Activated CD8-positive, alpha-beta T cell treated with anti-CD3 and anti-CD28 coated beads for 36 hours (primary cell): ENCODE measurements around the gene KLHDC3. TPM values are rescaled to one million over a fixed set of nuclear protein-coding genes. Genes with fewer than 3 reads are reported as not detected.

ENCODE experiments used
- ATAC-seq: fragments of 200-7000 bp; cut with Tn5 transposase; one replicate; pipeline ENCODE4 v1.10.0; 2021; ENCODE audit warnings: mild to moderate bottlenecking, moderate library complexity
- CTCF ChIA-PET: fragments of 350-600 bp; sonication (Branson Sonifier 250); formaldehyde crosslinking; loops from one replicate; lab custom pipeline; 2021; ENCODE audit warnings: antibody characterized with exemption; lab: Charles Lee
- POLR2A ChIA-PET: fragments of 350-600 bp; sonication (Branson Sonifier 250); formaldehyde crosslinking; loops from one replicate; lab custom pipeline; 2021; ENCODE audit warnings: antibody characterized with exemption; lab: Charles Lee
- DNase-seq: peaks from one replicate; pipeline ENCODE4 v3.0.0-alpha.2; 2020
- H3K27ac Mint-ChIP-seq: one replicate; pipeline ENCODE4 v1.8.0; 2021; ENCODE audit warnings: mild to moderate bottlenecking, mixed read lengths
- H3K27me3 Mint-ChIP-seq: one replicate; pipeline ENCODE4 v1.8.0; 2021; ENCODE audit warnings: mixed read lengths
- H3K36me3 Mint-ChIP-seq: one replicate; pipeline ENCODE4 v1.8.0; 2021; ENCODE audit warnings: low read depth, mixed read lengths
- H3K4me1 Mint-ChIP-seq: one replicate; pipeline ENCODE4 v1.8.0; 2021; ENCODE audit warnings: low read depth, mixed read lengths
- H3K4me3 Mint-ChIP-seq: one replicate; pipeline ENCODE4 v1.8.0; 2021; ENCODE audit warnings: mild to moderate bottlenecking, moderate library complexity, mixed read lengths
- H3K9me3 Mint-ChIP-seq: one replicate; pipeline ENCODE4 v1.8.0; 2021; ENCODE audit warnings: mixed read lengths
- CTCF ChIP-seq: fragments of 200-600 bp; IDR thresholded peaks from one replicate; pipeline ENCODE4 v1.8.0; 2022; ENCODE audit warnings: antibody characterized with exemption, mild to moderate bottlenecking
- intact Hi-C: fragments of 100-400 bp; cut with micrococcal nuclease; formaldehyde crosslinking; loops from one replicate; pipeline ENCODE4 v1.10.0; 2022
- total RNA-seq, 2 experiments: library from RNA; stranded (reverse); gene quantifications; one replicate each; pipeline ENCODE4 v1.2.3, GENCODE V29; 2021

KLHDC3 gene
- total RNA-seq, 2 experiments from 2014 or later: 58.6 to 64.0 TPM

DNA sequence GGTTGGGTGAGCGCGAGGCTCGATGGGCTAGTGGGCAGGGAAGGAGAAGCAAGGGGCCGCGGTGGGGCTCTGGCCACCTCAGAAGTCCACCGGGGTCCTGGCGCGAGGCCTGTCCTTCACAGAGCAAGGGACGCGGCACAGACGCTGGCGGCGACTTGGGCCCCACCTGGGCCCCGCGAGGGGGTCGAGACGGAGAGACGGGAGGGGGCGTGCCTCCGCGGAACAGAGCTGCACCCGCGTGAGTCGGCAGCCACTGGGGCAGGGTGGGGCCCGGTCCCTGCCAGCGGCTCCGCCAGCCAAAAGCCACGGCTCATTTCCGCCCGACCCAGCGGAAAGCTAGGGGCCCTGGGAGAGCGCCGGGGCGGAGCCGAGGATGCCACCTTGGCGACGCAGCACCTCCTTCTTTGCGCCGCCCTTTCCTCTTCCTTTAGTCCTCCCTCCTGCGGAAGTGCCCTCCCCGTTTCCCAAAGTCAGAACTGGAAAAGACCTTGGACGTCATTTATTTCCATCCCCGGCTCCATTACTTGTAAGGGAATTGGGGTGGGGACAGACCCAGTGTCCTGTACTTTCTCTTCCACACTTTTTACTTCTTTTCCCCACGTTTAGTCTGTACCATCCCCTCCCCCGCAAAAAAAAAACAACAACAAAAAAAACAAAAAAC lies 39.6 kb downstream of the KLHDC3 start, which contains the start of gene CUL7:
Gene CUL7 (minus strand): TSS at position 307 of the 661 bp plus-strand sequence. CDS start 1,063 bp downstream, outside the sequence.
- ATAC-seq: peak; percentile 99
- DNase-seq: peak; percentile 94
- H3K27ac Mint-ChIP-seq: peak within 1 kb of the TSS; percentile 96
- no peaks in the 10 kb centered on the region for H3K9me3 Mint-ChIP-seq
- POLR2A ChIA-PET: interaction anchor here (0.6 to 1.7 kb wide), 11 partner anchors 13 to 133 kb away, joined by 3 to 7 read pairs (median 3); partner anchors contain the start of genes CNPY3, PEX6 and RRP36
- intact Hi-C loops: loop anchor here (10.0 kb wide), 1 partner anchor 149 kb away; no protein-coding TSS in a partner anchor
- H3K27me3 Mint-ChIP-seq: no peaks in the 10 kb centered on the region
- no peak for TF ChIP-seq CTCF
- H3K4me3 Mint-ChIP-seq: peak within 1 kb of the TSS; percentile 93
- peaks cover 44% of the 10 kb centered on the region for H3K4me1 Mint-ChIP-seq
- peaks cover 45% of the 10 kb centered on the region for H3K36me3 Mint-ChIP-seq
- CTCF ChIA-PET: interaction anchor here (1.0 to 3.1 kb wide), 5 partner anchors 12 to 90 kb away, joined by 3 to 21 read pairs (median 6); partner anchors contain the start of gene RRP36

GRCh38 chr6:43054206-43054943 lies 40.3 kb downstream of the KLHDC3 start:
- H3K27me3 Mint-ChIP-seq: no peaks in the 10 kb centered on the region
- POLR2A ChIA-PET: interaction anchor here (0.7 to 1.7 kb wide), 14 partner anchors 14 to 308 kb away, joined by 3 to 7 read pairs (median 3); partner anchors contain the start of genes CNPY3, PEX6, RRP36 and TBCC
- intact Hi-C loops: loop anchor here (10.0 kb wide), 1 partner anchor 150 kb away; no protein-coding TSS in a partner anchor
- peak overlapping the region; percentile 96 for H3K27ac Mint-ChIP-seq
- H3K36me3 Mint-ChIP-seq: peaks cover 46% of the 10 kb centered on the region
- H3K4me3 Mint-ChIP-seq: peak overlapping the region; percentile 93
- CTCF ChIA-PET: interaction anchor here (1.0 to 3.1 kb wide), 4 partner anchors 11 to 89 kb away, joined by 3 to 21 read pairs (median 6); partner anchors contain the start of gene RRP36
- DNase-seq (no peak), ATAC-seq (no peak)
- no peak for TF ChIP-seq CTCF
- no peaks in the 10 kb centered on the region for H3K9me3 Mint-ChIP-seq
- H3K4me1 Mint-ChIP-seq: peaks cover 45% of the 10 kb centered on the region

- CTCF ChIA-PET: interaction anchor here (2.7 to 3.1 kb wide), 2 partner anchors 35 to 88 kb away, joined by 6 to 21 read pairs; partner anchors contain the start of gene RRP36
- H3K27me3 Mint-ChIP-seq: no peaks in the 10 kb centered on the region
- TF ChIP-seq CTCF: no peak
- no peaks in the 10 kb centered on the region for H3K9me3 Mint-ChIP-seq
- POLR2A ChIA-PET: interaction anchor here (1.2 to 1.4 kb wide), 2 partner anchors 42 to 43 kb away, joined by 3 read pairs; partner anchors contain the start of gene KLHDC3
- ATAC-seq (no peak), DNase-seq (no peak)
- peaks cover 53% of the 10 kb centered on the region for H3K4me1 Mint-ChIP-seq
- peaks cover 38% of the 10 kb centered on the region for H3K36me3 Mint-ChIP-seq
- intact Hi-C loops: loop anchor here (5.0 to 10.0 kb wide), 2 partner anchors 44 to 151 kb away; partner anchors contain the start of genes KLHDC3 and MEA1
- H3K4me3 Mint-ChIP-seq: no peak overlapping the region
- H3K27ac Mint-ChIP-seq: no peak overlapping the region
Observed at GRCh38 chr6:43055966-43056365, 41.9 kb downstream of the KLHDC3 start.

GRCh38 chr6:43058531-43058930 lies 44.5 kb downstream of the KLHDC3 start:
- Mint-ChIP-seq H3K4me1 (peaks cover 42% of the 10 kb centered on the region), H3K27ac (peak overlapping the region; percentile 92), H3K9me3 (no peaks in the 10 kb centered on the region), H3K27me3 (no peaks in the 10 kb centered on the region), H3K36me3 (peaks cover 35% of the 10 kb centered on the region), H3K4me3 (peak overlapping the region; percentile 81)
- TF ChIP-seq CTCF: no peak
- intact Hi-C loops: loop anchor here (5.0 to 10.0 kb wide), 2 partner anchors 46 to 154 kb away; partner anchors contain the start of genes KLHDC3 and MEA1
- ATAC-seq (no peak), DNase-seq (no peak)
- ChIA-PET CTCF (interaction anchor here (1.0 to 4.2 kb wide), 2 partner anchors 50 to 85 kb away, joined by 3 to 32 read pairs; no protein-coding TSS in a partner anchor), POLR2A (interaction anchor here (0.7 to 2.6 kb wide), 5 partner anchors 18 to 390 kb away, joined by 3 to 6 read pairs (median 5); partner anchors contain the start of genes KLHDC3, MEA1, PPP2R5D and PTK7)
